Non-pigmented ciliary epithelial cell (primary cell): Measurements from ENCODE around the gene SRPRB.

Source experiments
- DNase-seq: peaks from one replicate; pipeline ENCODE4 v3.0.0-alpha.2; 2010; ENCODE audit warnings: low read depth

SRPRB gene

GRCh38 chr3:133866141-133866540, 60.5 kb downstream of the SRPRB start:
- DNase-seq: no peak

GRCh38 chr3:133868186-133868585, 62.6 kb downstream of the SRPRB start:
- DNase-seq: no peak

GRCh38 chr3:133868758-133869475, 63.3 kb downstream of the SRPRB start:
- no peak for DNase-seq

- DNase-seq: no peak
Measured at GRCh38 chr3:133869586-133869985, 64.0 kb downstream of the SRPRB start.

- DNase-seq: no peak
Measured at GRCh38 chr3:133870822-133871221, 65.2 kb downstream of the SRPRB start.
